ENCODE measurements around the gene IL13RA1.
"Not testable (repeated sequence)": the region's sequence is repeated elsewhere in the genome, so short reads cannot be mapped to it uniquely, and the experiment has no call there.

IL13RA1 gene

DNA sequence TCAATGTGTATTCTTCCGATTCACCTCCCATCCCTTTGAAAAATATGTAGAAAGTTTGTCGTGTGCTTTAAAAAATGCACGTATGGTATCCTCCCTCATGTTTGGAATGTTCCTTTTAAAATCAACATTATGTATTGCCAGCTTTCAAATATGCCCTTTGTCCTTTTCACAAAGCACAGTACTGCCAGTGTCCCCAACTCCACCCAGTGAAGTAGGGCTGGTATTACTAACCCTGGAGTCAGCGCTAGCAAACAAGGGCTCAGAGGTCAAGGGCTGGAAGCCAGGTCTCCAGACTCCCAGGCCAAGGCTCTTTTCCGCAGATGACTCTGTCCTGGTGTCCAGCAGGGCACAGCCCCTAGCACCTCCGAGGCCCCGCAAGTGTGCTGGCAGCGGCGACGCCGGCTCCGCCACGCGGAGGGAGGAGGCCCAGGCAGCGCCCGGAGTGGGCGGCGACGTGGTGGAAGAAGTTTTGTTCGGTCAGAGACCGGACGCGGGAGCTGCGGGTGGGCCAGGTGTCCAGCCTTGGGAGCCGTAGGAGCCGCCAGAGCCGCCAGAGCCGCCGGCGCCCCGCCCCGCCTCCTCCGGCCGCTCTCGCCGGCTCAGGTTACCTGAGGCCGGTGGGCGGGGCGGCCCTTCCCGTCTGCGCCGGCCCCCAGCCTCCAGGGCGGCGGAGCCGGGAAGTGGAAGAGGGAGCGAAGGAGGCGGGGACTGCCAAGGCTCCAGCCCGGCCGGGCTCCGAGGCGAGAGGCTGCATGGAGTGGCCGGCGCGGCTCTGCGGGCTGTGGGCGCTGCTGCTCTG, at the start of gene IL13RA1:
IL13RA1 (plus strand) TSS at position 720 of the 799 bp plus-strand sequence; CDS start at position 753, 33 bp downstream.
- peak; percentile 96 for DNase-seq

DNA sequence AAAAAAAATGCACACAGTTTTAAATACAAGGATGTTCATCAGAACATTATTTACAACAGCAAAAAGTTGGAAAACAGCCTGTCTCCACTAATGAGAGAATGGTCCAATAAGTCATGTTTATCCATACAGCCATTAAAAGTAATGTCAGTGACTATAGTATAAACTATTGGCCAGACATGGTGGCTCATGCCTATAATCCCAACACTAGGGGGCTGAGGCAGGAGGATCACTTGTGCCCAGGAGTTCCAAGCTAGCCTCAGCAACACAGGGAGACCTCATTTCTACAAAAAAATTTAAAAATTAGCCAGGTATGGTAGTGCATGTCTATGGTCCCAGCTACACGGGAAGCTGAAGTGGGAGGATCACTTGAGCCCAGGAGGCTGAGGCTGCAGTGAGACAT, 48.1 kb upstream of the IL13RA1 start:
- DNase-seq, result peak; percentile 25

- peak; percentile 73 for DNase-seq
Observed at GRCh38 chrX:118682258-118683014, 45.0 kb upstream of the IL13RA1 start.

- no peak for DNase-seq
Observed at GRCh38 chrX:118685393-118685792, 42.0 kb upstream of the IL13RA1 start.

DNA sequence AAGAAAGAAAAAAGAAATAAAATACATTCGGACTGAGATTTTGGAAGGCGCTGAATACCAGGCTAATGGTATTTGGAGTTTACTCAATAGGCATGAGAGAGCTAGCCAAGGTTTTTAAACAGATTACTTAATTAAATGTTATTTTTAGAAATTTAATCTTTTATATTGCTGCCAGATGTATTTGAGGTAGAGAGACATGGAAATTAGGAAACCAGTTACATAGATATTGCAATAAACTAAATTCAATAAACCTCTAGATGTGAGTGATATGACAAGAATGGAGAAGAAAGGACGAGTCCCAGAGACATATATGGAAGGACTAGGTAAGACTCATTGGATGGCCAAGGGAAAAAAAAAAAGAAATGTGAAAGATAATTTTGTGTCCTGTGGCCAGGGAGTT, 38.5 kb upstream of the IL13RA1 start:
- no peak for DNase-seq

DNA sequence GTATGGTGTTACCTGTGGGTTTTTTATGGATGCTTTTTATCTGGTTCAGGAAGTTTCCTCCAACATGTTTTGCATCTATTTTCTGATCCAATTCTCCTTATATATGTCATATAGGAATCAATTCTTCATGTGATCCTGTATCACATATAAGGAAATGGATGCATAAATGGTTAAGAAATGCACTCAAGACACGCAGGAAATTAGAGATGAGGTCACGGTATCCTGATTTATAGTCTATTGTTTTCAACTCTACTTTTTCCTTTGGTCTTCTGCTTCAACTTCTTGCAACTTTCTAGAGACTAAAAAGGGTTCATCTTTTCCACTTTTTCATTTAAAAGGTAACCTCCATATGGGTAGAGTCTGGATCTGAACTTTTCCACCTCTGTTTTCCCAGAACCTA, 33.6 kb upstream of the IL13RA1 start:
- DNase-seq, result no peak

DNA sequence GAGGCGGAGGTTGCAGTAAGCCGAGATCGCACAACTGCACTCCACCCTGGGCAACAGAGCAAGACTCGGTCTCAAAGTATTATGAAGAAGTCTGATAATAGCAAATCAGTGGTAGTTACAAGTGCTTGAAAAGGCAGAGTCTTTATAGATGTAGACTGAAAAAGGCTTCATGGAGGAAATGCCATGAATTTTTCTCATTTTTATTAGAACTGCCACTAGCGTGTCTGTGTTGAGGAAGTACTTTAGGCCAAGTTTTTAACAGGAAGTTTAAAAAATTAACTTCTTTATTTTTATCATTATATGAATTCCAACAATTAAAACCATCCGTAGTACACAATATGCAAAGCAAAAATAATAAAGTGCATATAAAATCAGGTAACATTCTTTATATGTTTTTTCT, 32.8 kb upstream of the IL13RA1 start:
- DNase-seq, result no peak

GRCh38 chrX:118698516-118699170, 28.8 kb upstream of the IL13RA1 start:
- no peak for DNase-seq

DNA sequence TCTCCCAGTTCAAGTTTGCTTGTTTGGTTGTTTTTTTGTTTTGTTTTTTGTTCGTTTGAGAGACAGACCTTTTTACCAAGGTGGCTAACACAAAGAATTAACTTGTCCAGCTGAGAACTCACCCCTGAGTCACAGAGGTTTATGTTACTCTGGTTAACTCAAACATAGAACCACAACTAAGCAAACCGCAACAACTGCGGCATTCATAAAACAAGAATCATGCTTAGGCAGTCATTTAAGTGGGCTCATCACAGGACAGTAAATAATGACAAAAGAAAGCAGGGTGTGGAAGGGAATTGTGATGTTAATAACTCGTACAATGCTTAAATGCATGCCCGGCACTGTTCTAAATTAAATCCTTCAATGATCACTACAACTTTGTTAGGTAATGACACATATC, 24.7 kb upstream of the IL13RA1 start:
- DNase-seq, result no peak

GRCh38 chrX:118706681-118707080, 20.7 kb upstream of the IL13RA1 start:
- no peak for DNase-seq

DNA sequence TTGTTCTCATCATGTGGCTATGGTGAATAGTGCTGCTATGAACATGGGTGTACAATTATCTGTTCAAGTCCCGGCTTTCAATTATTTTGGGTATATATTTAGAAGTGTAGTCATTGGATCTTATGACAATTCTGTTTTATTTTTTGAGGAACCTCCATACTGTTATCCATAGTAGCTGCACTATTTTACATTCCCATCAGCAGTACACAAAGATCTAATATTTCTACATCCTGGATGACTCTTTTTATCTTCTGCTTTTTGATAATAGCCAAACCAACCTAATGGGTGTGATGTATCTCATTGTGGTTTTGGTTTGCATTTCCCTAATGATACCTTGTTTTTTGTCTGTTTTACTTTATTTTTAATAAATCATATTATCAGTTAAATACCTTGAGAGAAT, 12.9 kb upstream of the IL13RA1 start:
- no peak for DNase-seq

DNA sequence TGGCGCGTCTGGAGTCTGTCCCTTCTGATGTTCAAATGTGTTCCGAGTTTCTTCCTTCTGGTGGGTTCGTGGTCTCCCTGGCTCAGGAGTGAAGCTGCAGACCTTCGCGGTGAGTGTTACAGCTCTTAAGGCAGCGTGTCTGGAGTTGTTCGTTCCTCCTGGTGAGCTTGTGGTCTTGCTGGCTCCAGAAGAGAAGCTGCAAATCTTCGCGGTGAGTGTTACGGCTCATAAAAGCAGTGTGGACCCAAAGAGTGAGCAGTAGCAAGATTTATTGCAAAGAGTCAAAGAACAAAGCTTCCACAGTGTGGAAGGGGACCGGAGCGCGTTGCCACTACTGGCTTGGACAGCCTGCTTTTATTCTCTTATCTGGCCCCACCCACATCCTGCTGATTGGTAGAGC, 11.5 kb upstream of the IL13RA1 start:
- not testable (repeated sequence) for DNase-seq

DNA sequence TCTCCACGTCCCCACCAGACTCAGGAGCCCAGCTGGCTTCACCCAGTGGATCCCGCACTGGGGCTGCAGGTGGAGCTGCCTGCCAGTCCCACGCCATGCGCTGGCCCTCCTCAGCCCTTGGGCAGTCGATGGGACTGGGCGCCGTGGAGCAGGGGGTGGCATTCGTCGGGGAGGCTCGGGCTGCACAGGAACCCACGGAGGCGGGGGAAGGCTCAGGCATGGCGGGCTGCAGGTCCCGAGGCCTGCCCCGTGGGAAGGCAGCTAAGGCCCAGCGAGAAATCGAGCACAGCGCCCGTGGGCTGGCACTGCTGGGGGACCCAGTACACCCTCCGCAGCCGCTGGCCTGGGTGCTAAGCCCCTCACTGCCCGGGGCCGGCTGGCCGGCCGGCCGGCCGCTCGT, 10.6 kb upstream of the IL13RA1 start:
- DNase-seq, result not testable (repeated sequence)

- no peak for DNase-seq
Observed at GRCh38 chrX:118717678-118718391, 9.6 kb upstream of the IL13RA1 start.

DNA sequence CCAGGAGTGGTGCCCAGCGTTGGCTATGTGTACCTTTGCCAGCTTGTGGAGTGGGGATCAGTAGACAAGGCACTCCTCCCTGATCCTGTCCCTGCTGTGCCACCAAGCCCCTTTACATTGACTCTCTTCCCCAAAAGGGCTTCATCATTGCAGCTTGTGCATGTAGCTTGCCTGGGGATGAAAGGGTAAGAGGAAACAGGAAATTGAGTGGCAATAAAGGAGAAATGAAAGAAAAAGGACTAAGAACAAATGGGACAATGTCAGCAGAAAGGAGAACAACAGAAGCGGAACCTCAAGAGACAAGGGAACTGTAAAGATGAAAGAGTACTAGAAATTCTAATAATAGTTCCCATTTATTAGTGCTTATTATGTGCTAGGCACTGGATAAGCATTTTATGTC, 8.7 kb upstream of the IL13RA1 start:
- DNase-seq, result no peak

GRCh38 chrX:118720058-118720707, 7.2 kb upstream of the IL13RA1 start:
- peak; percentile 8 for DNase-seq

GRCh38 chrX:118723376-118723775, 4.0 kb upstream of the IL13RA1 start:
- peak; percentile 27 for DNase-seq

DNA sequence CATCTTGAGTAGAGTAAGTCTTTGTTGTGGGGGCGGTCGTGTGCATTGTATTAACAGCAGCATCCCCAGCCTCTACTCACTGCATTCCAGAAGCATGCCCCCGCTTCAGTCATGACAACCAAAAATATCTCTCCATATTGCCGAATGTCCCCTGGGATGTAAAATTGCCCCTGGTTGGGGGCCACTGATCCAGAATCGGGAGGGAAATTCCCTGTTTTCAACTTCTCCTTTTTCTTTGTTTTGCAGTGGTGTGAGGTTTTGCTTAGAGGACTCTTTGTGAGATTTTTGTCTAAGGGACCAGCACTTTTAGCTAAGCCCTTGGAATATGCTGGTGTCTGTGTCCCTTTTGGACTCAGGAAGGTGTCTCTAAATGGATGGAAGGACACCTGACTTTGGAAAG, 3.0 kb upstream of the IL13RA1 start:
- DNase-seq, result no peak

- peak; percentile 3 for DNase-seq
Observed at GRCh38 chrX:118724775-118725174, 2.6 kb upstream of the IL13RA1 start.

GRCh38 chrX:118726396-118726795, 1.0 kb upstream of the IL13RA1 start:
- DNase-seq, result no peak

GRCh38 chrX:118727686-118728339, 407 bp downstream of the IL13RA1 start:
- DNase-seq, result peak; percentile 49

Measured in NCI-H69 (cell line).